ENCODE results near the gene CDC34. TPM values are rescaled to one million over a fixed set of nuclear protein-coding genes. Genes with fewer than 3 reads are reported as not detected.
A peak's percentile ranks its signal among the peaks of the same experiment; 100 is the strongest.

Gene CDC34
- total and polyA plus RNA-seq, 2 of the 8 experiments (the other 6 are each of a cell fraction or from before 2014, with no cell fraction given), result 95.9 to 129 TPM

DNA sequence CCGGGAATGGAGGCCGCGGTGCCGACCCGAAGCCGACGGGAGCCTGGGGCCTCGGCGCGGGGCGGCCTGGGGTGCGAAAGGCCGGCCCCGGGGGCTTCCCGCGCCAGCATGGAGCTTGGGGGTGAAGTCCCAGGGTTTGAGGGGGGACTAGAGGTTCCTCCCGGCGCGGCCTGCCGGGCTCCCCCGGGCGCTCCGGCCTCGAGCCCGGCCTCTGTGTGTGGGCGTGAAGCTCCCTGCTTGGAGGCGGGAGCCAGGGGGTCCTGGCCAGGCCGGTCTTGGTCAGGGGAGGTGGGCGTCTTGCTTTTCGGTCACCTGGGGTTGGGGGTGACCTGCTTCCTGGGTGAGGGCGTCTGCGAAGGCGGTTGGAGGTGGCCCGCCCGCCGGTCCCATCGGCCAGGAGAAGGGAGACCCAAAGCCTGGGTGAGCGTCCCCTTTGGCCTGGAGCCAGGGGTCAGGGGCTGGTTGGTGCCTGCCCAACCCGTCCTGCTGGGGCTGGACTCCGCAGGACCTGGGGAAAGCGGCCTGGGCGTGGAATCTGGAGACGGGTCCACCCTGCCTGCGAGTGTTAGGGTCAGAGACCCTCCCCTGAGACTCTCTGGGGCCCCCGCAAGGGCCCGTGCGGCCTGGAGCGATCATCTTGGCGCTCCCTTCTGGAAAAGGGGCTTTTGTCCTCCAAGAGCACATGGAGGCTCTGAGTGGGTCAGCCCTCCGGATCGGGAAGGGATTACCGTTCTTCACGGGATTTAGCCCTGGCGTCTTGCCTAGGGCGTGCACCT, 41.4 kb downstream of the CDC34 start (continued):
- TF ChIP-seq ZNF274 (IDR thresholded peaks at IDR 0.05; ENCODE audit: borderline replicate concordance, extremely low read depth, low read length) (no peak), TBP (IDR thresholded peaks at IDR 0.05; ENCODE audit: low read depth, low read length) (no peak), CBX8 (IDR thresholded peaks at IDR 0.05; ENCODE audit: borderline replicate concordance, low read depth, low read length) (no peak), SAP30 (IDR thresholded peaks at IDR 0.05; ENCODE audit: insufficient read depth, insufficient replicate concordance, low read length) (peak; percentile 39), RAD21 (IDR thresholded peaks at IDR 0.05 in 1 of 2, conservative IDR thresholded peaks at IDR 0.05 in 1 of 2; ENCODE audit: low read depth in 2 of 2, low read length in 2 of 2) (no peak), CREB1 (IDR thresholded peaks at IDR 0.05) (no peak), HDAC6 (IDR thresholded peaks at IDR 0.05; ENCODE audit: low read depth, low read length) (no peak), JUN (IDR thresholded peaks at IDR 0.05; ENCODE audit: low read depth, low read length) (no peak), SUZ12 (IDR thresholded peaks at IDR 0.05; ENCODE audit: low read length) (no peak), TAF7 (optimal IDR thresholded peaks at IDR 0.05; ENCODE audit: borderline replicate concordance, low read depth, low read length) (no peak), SIN3A (conservative IDR thresholded peaks at IDR 0.05 in 1 of 2, IDR thresholded peaks at IDR 0.05 in 1 of 2; ENCODE audit: low read depth in 1 of 2, low read length in 2 of 2) (0 out of 4 replicates have a peak, but pooled peaks of 1 of the 2 experiments have one; percentile 22), POLR2A (IDR thresholded peaks at IDR 0.05; ENCODE audit: control extremely low read depth in 1 of 2, low read depth in 2 of 2, low read length in 2 of 2) (peak; percentile 52 to 66)

Measured in H1 (cell line).